Stimulated activated naive CD8-positive, alpha-beta T cell treated with anti-CD3 and anti-CD28 coated beads, Interleukin-15, Interleukin-2, amounts not matched to agents 100 ng/mL and 50 ng/mL, for 24 hours (primary cell): ENCODE data around the gene FOXP4.

ENCODE experiments used
- H3K27ac Mint-ChIP-seq: one replicate; pipeline ENCODE4 v1.8.0; 2021; ENCODE audit warnings: mild to moderate bottlenecking, mixed read lengths
- H3K27me3 Mint-ChIP-seq: one replicate; pipeline ENCODE4 v1.8.0; 2021; ENCODE audit warnings: mixed read lengths
- H3K36me3 Mint-ChIP-seq: one replicate; pipeline ENCODE4 v1.8.0; 2021; ENCODE audit warnings: low read depth, mixed read lengths
- H3K4me1 Mint-ChIP-seq: one replicate; pipeline ENCODE4 v1.8.0; 2021; ENCODE audit warnings: low read depth, mixed read lengths
- H3K4me3 Mint-ChIP-seq: one replicate; pipeline ENCODE4 v1.8.0; 2021; ENCODE audit warnings: mild to moderate bottlenecking, mixed read lengths
- H3K9me3 Mint-ChIP-seq: one replicate; pipeline ENCODE4 v1.8.0; 2021; ENCODE audit warnings: mixed read lengths

FOXP4 gene

DNA sequence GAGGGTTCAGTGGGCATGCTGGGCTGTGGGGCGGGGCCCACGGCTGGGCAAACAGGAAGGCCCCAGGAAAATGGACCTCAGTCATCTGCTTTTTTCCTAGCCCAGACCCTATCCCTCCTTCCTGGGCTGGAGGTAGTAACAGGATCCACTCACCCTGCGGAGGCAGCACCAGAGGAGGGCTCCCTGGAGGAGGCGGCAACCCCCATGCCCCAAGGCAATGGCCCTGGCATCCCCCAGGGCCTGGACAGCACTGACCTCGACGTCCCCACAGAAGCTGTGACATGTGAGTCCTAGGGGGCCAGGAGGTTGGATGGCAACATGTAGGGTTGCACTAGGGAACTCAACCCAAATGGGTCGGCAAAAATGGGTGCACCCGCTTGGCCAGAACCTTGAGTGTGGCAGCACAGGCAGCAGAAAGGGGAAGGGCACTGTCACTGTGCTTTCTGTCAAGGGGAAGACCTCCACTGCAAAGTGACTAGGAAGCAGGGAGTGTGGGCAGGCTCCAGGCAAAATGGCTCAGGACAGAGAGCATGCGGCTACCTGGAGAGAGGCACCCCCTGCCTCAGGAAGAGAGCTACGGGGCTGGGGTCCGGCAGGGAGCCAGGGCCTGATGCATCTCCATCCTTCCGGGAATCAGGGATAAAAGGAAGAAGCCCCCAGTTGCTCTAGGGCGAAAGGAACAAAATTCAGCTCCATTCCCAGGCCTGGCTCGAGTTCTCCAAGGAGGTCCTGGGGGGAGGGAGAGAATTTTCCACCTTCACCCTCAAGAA lies 100.0 kb downstream of the FOXP4 start:
- no peak overlapping the region for H3K4me3 Mint-ChIP-seq
- no peaks in the 10 kb centered on the region for H3K36me3 Mint-ChIP-seq
- peaks cover 9% of the 10 kb centered on the region for H3K27me3 Mint-ChIP-seq
- H3K9me3 Mint-ChIP-seq, result no peaks in the 10 kb centered on the region
- no peaks in the 10 kb centered on the region for H3K4me1 Mint-ChIP-seq
- H3K27ac Mint-ChIP-seq, result no peak overlapping the region

DNA sequence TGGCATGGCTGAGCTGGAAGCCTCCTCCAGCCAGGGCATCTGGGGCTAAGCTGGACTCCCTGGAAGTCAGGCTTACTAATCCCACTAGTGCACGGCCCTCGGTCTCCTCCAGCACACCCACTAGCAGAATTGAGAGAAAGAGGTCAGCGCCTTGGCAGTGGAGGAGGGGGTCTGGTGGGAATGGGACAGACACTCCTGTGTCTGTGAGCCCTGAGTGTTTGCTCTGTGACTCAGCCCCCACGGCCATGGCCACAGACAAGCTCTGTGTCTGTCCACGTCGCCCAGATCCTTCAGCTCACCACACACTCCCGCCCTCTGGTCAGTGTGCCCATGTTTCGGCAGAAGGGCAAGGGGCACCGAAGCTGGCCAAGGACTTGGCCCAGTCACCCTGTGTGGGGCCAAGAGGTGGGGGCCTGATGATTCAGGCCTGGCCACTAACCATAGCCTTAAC lies 100.9 kb downstream of the FOXP4 start:
- no peaks in the 10 kb centered on the region for H3K9me3 Mint-ChIP-seq
- no peaks in the 10 kb centered on the region for H3K4me1 Mint-ChIP-seq
- no peaks in the 10 kb centered on the region for H3K36me3 Mint-ChIP-seq
- H3K27ac Mint-ChIP-seq, result no peak overlapping the region
- peaks cover 5% of the 10 kb centered on the region for H3K27me3 Mint-ChIP-seq
- no peak overlapping the region for H3K4me3 Mint-ChIP-seq

DNA sequence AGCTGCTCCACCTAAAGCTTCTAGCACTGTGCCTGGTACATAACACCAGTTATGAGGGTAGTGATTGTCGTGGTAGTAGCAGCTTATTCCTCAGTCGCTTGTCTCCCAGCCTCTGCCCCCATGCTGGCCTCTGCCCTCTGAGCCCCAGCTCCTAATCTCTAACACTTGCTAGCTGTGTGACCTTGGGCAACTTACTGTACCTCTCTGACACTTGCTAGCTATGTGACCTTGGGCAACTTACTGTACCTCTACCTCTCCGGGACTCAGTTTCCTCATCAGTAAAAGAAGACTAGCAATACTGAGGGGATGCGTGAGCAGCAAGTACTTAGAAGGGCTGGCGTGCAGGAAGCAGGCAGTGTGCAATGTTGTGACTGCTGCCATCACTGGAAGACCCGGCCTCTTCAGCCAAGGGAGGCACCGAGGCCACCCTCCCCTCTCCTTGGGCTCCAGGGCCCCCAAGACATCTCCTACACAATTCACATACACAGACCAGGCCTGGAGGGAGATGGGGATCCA lies 101.9 kb downstream of the FOXP4 start:
- H3K27ac Mint-ChIP-seq, result no peak overlapping the region
- no peaks in the 10 kb centered on the region for H3K4me1 Mint-ChIP-seq
- no peaks in the 10 kb centered on the region for H3K36me3 Mint-ChIP-seq
- no peaks in the 10 kb centered on the region for H3K27me3 Mint-ChIP-seq
- no peaks in the 10 kb centered on the region for H3K9me3 Mint-ChIP-seq
- no peak overlapping the region for H3K4me3 Mint-ChIP-seq

DNA sequence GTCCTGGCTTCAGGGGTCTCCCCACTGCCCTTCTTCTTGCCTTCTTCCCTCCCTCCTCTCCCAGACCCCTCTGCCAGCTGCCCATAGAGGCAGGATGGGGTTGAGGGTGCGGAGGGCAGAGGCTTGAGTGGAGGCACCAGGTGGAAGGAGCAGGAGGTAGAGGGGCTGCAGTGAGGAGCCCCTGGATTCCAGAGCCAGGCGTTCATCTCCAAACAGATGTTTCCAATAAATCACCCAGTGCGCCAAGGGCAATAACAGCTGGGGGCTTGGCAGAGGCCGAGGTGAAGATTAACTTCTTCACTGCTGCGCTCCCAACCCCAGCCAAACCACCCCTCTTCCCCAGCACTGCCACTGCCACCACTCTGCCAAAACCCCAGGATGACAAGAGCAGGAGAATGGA lies 102.7 kb downstream of the FOXP4 start:
- Mint-ChIP-seq H3K4me3 (no peak overlapping the region), H3K27me3 (no peaks in the 10 kb centered on the region), H3K9me3 (no peaks in the 10 kb centered on the region), H3K27ac (no peak overlapping the region), H3K4me1 (no peaks in the 10 kb centered on the region), H3K36me3 (no peaks in the 10 kb centered on the region)

DNA sequence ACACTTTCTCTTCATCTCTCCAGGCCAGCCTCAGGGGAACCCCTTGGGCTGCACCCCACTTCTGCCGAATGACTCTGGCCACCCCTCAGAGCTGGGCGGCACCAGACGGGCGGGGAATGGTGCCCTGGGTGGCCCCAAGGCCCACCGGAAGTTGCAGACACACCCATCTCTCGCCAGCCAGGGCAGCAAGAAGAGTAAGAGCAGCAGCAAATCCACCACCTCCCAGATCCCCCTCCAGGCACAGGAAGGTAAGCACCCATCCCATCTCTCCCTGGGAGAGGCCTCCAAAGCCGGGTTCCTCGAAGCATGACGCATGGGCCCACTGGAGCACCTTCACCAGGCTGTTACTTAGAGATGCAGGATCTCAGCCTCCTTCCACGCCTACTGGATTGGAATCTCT lies 103.4 kb downstream of the FOXP4 start:
- Mint-ChIP-seq H3K36me3 (no peaks in the 10 kb centered on the region), H3K27me3 (no peaks in the 10 kb centered on the region), H3K27ac (no peak overlapping the region), H3K4me3 (no peak overlapping the region), H3K4me1 (no peaks in the 10 kb centered on the region), H3K9me3 (no peaks in the 10 kb centered on the region)

DNA sequence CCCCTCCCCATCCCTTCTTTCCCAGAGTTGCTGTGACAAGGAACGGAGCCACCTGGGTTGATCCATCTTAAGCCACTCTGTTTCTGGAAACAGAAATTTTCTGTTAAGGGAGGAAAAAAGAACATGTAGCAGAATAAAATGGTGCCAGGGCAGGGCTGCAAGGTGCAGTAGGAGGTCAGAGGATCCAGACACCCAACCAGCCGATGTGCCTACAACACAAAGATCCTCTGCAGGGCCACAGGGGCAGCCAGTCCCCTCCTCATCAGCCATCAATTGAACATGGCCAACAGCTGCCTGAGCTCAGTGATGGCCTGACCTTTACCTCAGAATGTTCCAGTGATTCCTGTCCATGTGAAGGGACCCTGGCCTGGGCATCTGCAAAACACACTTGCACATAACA lies 103.9 kb downstream of the FOXP4 start:
- H3K4me1 Mint-ChIP-seq, result no peaks in the 10 kb centered on the region
- H3K9me3 Mint-ChIP-seq, result no peaks in the 10 kb centered on the region
- H3K36me3 Mint-ChIP-seq, result no peaks in the 10 kb centered on the region
- H3K4me3 Mint-ChIP-seq, result no peak overlapping the region
- no peaks in the 10 kb centered on the region for H3K27me3 Mint-ChIP-seq
- H3K27ac Mint-ChIP-seq, result no peak overlapping the region

DNA sequence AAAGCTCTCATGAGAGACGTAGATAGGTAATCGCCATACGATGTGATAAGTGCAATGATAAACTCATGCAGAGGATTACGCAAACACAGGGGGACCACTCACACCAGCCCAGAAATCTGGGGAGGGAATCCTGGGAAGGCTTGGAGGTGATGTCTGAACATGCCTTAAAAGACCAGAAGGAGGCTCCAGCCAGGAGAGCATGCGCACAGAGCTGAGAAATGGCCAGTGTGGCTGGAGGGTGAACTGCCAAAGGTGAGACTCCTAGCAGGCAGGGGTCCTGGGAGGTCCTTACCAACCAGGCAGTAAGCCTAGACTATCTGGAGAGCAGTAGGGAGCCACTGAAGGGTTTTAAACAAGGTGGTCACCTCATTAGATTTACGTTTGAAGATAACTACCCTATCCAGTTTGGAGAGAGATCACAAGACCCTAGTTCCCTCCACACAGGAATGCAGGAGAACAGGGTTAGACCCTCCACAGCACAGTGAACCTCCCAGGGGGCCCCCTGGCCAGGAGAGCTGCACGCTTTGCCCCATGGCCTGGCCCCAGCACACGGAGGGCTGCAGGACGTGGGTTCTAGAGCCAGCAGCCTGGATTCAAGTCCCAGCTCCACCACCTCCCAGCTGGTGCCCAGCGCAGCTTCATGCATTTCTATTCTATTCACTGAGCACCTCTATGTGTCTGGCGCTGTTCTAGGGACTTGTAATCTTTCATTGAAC lies 105.2 kb downstream of the FOXP4 start:
- Mint-ChIP-seq H3K4me1 (no peaks in the 10 kb centered on the region), H3K27me3 (peaks cover 3% of the 10 kb centered on the region), H3K27ac (peak overlapping the region; percentile 15), H3K9me3 (no peaks in the 10 kb centered on the region), H3K36me3 (no peaks in the 10 kb centered on the region), H3K4me3 (no peak overlapping the region)
